IMR-90 (cell line): ENCODE data around the gene CYP4F22. TPM values are rescaled to one million over a fixed set of nuclear protein-coding genes. Genes with fewer than 3 reads are reported as not detected.

ENCODE experiments used
- ATAC-seq: fragments of 200-7000 bp; cut with Tn5 transposase; 2 replicates; pipeline ENCODE4 v1.9.1; 2020; ENCODE audit warnings: low read depth, mild to moderate bottlenecking, moderate library complexity
- BruUV-seq: library from RNA; stranded (reverse); fragments of 400-500 nt; replicated peaks from 2 replicates; lab custom pipeline; 2021; lab: Mats Ljungman, UMichigan
- CTCF ChIA-PET: fragments of 300-600 bp; formaldehyde crosslinking; extraction: SDS; loops from one replicate; lab custom pipeline; 2021; ENCODE audit warnings: antibody characterized with exemption; lab: Yijun Ruan, JAX
- POLR2A ChIA-PET: fragments of 300-600 bp; sonication (Branson Sonifier 250); formaldehyde crosslinking; loops from one replicate; lab custom pipeline; 2022; ENCODE audit warnings: antibody characterized with exemption; ENCODE audit not compliant: unreplicated experiment; lab: Charles Lee
- DNase-seq: peaks from one replicate; pipeline ENCODE4 v3.0.0; 2013
- H2AFZ ChIP-seq: replicated peaks from 2 replicates; pipeline ENCODE3; 2013; ENCODE audit warnings: low read length, mild to moderate bottlenecking; ENCODE audit not compliant: poor library complexity
- H2AK5ac ChIP-seq: 2 replicates; pipeline ENCODE4 v1.6.1; 2013; ENCODE audit warnings: low read depth, low read length, inconsistent platforms
- H2AK9ac ChIP-seq: replicated peaks from 2 replicates; pipeline ENCODE3; 2013; ENCODE audit warnings: mild to moderate bottlenecking, low read depth, low read length, moderate library complexity; ENCODE audit not compliant: poor library complexity
- H2BK120ac ChIP-seq: 2 replicates; pipeline ENCODE4 v1.6.1; 2013; ENCODE audit warnings: low read depth, low read length, inconsistent platforms
- H2BK15ac ChIP-seq: 3 replicates; pipeline ENCODE4 v1.6.1; 2013; ENCODE audit warnings: low read depth, low read length, inconsistent platforms
- H2BK20ac ChIP-seq: 2 replicates; pipeline ENCODE4 v1.6.1; 2013; ENCODE audit warnings: low read depth, mild to moderate bottlenecking, inconsistent platforms, low read length, moderate library complexity
- H2BK5ac ChIP-seq: 2 replicates; pipeline ENCODE4 v1.6.1; 2013; ENCODE audit warnings: mild to moderate bottlenecking, low read depth, low read length, inconsistent platforms; ENCODE audit not compliant: poor library complexity, severe bottlenecking
- H3K14ac ChIP-seq: replicated peaks from 2 replicates; pipeline ENCODE4 v1.6.1; 2013; ENCODE audit warnings: low read depth, low read length, inconsistent platforms
- H3K18ac ChIP-seq: 2 replicates; pipeline ENCODE4 v1.6.1; 2013; ENCODE audit warnings: low read depth, low read length, control low read depth
- H3K23ac ChIP-seq: 2 replicates; pipeline ENCODE4 v1.6.1; 2013; ENCODE audit warnings: low read depth, low read length, inconsistent platforms
- H3K27ac ChIP-seq: 2 replicates; pipeline ENCODE4 v1.5.1; 2013; ENCODE audit warnings: mild to moderate bottlenecking, control low read depth, low read length; ENCODE audit not compliant: insufficient read depth
- H3K27me3 ChIP-seq: 2 replicates; pipeline ENCODE4 v1.6.1; 2013; ENCODE audit warnings: low read length; ENCODE audit not compliant: control insufficient read depth, insufficient read depth
- H3K36me3 ChIP-seq: 2 replicates; pipeline ENCODE4 v1.6.1; 2013; ENCODE audit warnings: low read length, mixed read lengths; ENCODE audit not compliant: control insufficient read depth, insufficient read depth
- H3K4ac ChIP-seq: 2 replicates; pipeline ENCODE4 v1.6.1; 2013; ENCODE audit warnings: low read depth, low read length, inconsistent platforms
- H3K4me1 ChIP-seq: 2 replicates; pipeline ENCODE4 v1.6.1; 2013; ENCODE audit warnings: low read length, mixed read lengths; ENCODE audit not compliant: control insufficient read depth, insufficient read depth
- H3K4me2 ChIP-seq: 2 replicates; pipeline ENCODE4 v1.6.1; 2013; ENCODE audit warnings: low read depth, mild to moderate bottlenecking, control low read depth, low read length, moderate library complexity
- H3K4me3 ChIP-seq: 2 replicates; pipeline ENCODE4 v1.5.1; 2013; ENCODE audit warnings: low read depth, mild to moderate bottlenecking, control low read depth, low read length, moderate library complexity; ENCODE audit not compliant: insufficient read depth
- H3K56ac ChIP-seq: 2 replicates; pipeline ENCODE4 v1.6.1; 2013; ENCODE audit warnings: low read length, inconsistent platforms; ENCODE audit not compliant: insufficient read depth; ENCODE audit errors: extremely low read depth
- H3K79me1 ChIP-seq, 2 experiments: 2 replicates each; pipeline ENCODE4 v1.6.1; 2013; ENCODE audit warnings: low read length in 2 of 2, inconsistent platforms in 1 of 2, low read depth in 1 of 2
- H3K9ac ChIP-seq: 2 replicates; pipeline ENCODE4 v1.6.1; 2013; ENCODE audit warnings: low read depth, low read length, control low read depth
- H3K9me1 ChIP-seq: 2 replicates; pipeline ENCODE4 v1.6.1; 2013; ENCODE audit warnings: low read length, inconsistent platforms; ENCODE audit not compliant: insufficient read depth
- H3K9me3 ChIP-seq: 2 replicates; pipeline ENCODE4 v1.6.1; 2013; ENCODE audit warnings: low read length; ENCODE audit not compliant: control insufficient read depth, insufficient read depth
- H4K20me1 ChIP-seq: 2 replicates; pipeline ENCODE4 v1.6.1; 2013; ENCODE audit warnings: low read length, inconsistent platforms; ENCODE audit not compliant: insufficient read depth
- H4K5ac ChIP-seq: 2 replicates; pipeline ENCODE4 v1.6.1; 2013; ENCODE audit warnings: mild to moderate bottlenecking, low read depth, low read length, control low read depth
- H4K8ac ChIP-seq, 2 experiments: 2 replicates each; pipeline ENCODE4 v1.6.1; 2013; ENCODE audit warnings: low read depth in 2 of 2, low read length in 2 of 2, control low read depth in 1 of 2, inconsistent platforms in 1 of 2
- H4K91ac ChIP-seq: 2 replicates; pipeline ENCODE4 v1.6.1; 2013; ENCODE audit warnings: low read depth, low read length, inconsistent platforms; ENCODE audit not compliant: insufficient read depth
- CEBPB ChIP-seq: IDR thresholded peaks from 2 replicates; pipeline ENCODE4 v1.6.1; 2012; ENCODE audit warnings: low read depth, low read length, improper control_type of control experiment
- MAZ ChIP-seq: IDR thresholded peaks from 2 replicates; pipeline ENCODE4 v1.6.1; 2012; ENCODE audit warnings: low read depth, mild to moderate bottlenecking, low read length, improper control_type of control experiment, moderate library complexity, borderline replicate concordance
- POLR2A ChIP-seq: IDR thresholded peaks from 2 replicates; pipeline ENCODE4 v1.6.1; 2012; ENCODE audit warnings: mild to moderate bottlenecking, low read depth, low read length
- RCOR1 ChIP-seq: IDR thresholded peaks from 2 replicates; pipeline ENCODE4 v1.6.1; 2012; ENCODE audit warnings: mild to moderate bottlenecking, low read length, improper control_type of control experiment; ENCODE audit not compliant: insufficient replicate concordance
- WGBS, 2 experiments: methylation state at CpG; one replicate each; pipeline versions ENCODE4 v1.1.5 to v1.1.7; 2013; ENCODE audit warnings: missing lambda C conversion rate in 2 of 2; ENCODE audit not compliant: insufficient read length in 1 of 2; ENCODE audit errors: extremely low coverage in 2 of 2; 5-methylcytosine and 5-hydroxymethylcytosine counted together
- dilution Hi-C: fragments of 300-500 bp; cut with HindIII; formaldehyde crosslinking; loops from one replicate; pipeline ENCODE4 v1.14.3; 2018; ENCODE audit warnings: low sequenced_read_pairs; ENCODE audit not compliant: unreplicated experiment
- in situ Hi-C: fragments of 300-500 bp; cut with MboI; formaldehyde crosslinking; loops from 3 replicates; pipeline ENCODE4 v1.14.3; 2019; ENCODE audit warnings: low sequenced_read_pairs, inconsistent platforms, mixed read lengths
- intact Hi-C: fragments of 100-400 bp; cut with micrococcal nuclease; formaldehyde crosslinking; loops from 2 replicates; pipeline ENCODE4 v1.10.0; 2022
- polyA plus RNA-seq, 3 experiments: library from polyadenylated mRNA; depleted of rRNA; stranded (reverse); fragments of >200 nt; gene quantifications; 2 replicates each; pipeline ENCODE4 v1.2.3, GENCODE V29; 2012; ENCODE audit warnings: low replicate concordance in 1 of 3
- total RNA-seq: library from RNA; depleted of rRNA; stranded (reverse); fragments of >200 nt; gene quantifications from 2 replicates; pipeline ENCODE4 v1.2.3, GENCODE V29; 2012
- TF ChIP-seq, protein P1 (sequence below): fragments of 150-350 bp; IDR thresholded peaks from 2 replicates; pipeline ENCODE4 v1.6.1; 2017; ENCODE audit warnings: mild to moderate bottlenecking, antibody characterized with exemption, low read length, low read depth

The CYP4F22 gene
- total and polyA plus RNA-seq, 2 of the 4 experiments (the other 2 are of a cell fraction) = not detected

DNA sequence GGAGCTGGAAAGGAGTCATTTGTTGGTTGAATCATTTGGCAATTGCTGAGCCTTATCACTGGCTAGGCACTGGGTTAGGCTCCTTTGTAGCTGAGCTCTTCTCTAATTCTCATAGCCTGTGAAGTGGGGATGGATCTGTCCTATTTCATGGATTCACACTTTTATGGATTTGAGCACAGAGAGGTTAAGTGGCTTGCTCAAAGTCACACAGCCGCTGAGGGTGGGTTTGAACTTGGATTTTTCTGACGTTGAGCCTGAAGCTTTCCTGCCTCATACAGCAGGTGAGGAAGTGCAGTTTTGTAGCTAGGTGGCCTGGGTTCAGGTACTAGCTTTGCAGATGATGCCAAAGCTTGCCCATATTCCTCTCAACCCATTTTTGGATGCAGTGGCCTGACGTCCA, 19.4 kb downstream of the CYP4F22 start:
- no peak overlapping the region for H2BK120ac ChIP-seq

More for the DNA sequence above, 19.4 kb downstream of the CYP4F22 start:
- no peak for TF ChIP-seq MAZ
- TF ChIP-seq, protein P1, sequence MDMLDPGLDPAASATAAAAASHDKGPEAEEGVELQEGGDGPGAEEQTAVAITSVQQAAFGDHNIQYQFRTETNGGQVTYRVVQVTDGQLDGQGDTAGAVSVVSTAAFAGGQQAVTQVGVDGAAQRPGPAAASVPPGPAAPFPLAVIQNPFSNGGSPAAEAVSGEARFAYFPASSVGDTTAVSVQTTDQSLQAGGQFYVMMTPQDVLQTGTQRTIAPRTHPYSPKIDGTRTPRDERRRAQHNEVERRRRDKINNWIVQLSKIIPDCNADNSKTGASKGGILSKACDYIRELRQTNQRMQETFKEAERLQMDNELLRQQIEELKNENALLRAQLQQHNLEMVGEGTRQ = no peak
- no peak for TF ChIP-seq POLR2A
- TF ChIP-seq RCOR1 = no peak
- TF ChIP-seq CEBPB = no peak
- ATAC-seq (no peak), DNase-seq (no peak)
- Histone ChIP-seq H3K56ac (no peak overlapping the region), H3K4me2 (no peak overlapping the region), H3K23ac (no peak overlapping the region), H3K14ac (no peak overlapping the region), H3K36me3 (no peaks in the 10 kb centered on the region), H3K4me3 (no peak overlapping the region), H2BK5ac (no peak overlapping the region), H2AK9ac (no peak overlapping the region), H3K9ac (no peak overlapping the region), H4K8ac (no peak overlapping the region), H3K9me1 (no peaks in the 10 kb centered on the region), H2BK15ac (no peak overlapping the region), H2AFZ (no peak overlapping the region), H4K20me1 (no peaks in the 10 kb centered on the region), H2BK20ac (no peak overlapping the region), H3K18ac (no peak overlapping the region), H3K27me3 (no peaks in the 10 kb centered on the region), H2AK5ac (no peak overlapping the region), H3K79me1 (no peaks in the 10 kb centered on the region), H3K9me3 (no peaks in the 10 kb centered on the region), H3K4me1 (no peaks in the 10 kb centered on the region), H3K4ac (no peak overlapping the region), H3K27ac (no peak overlapping the region), H4K91ac (no peak overlapping the region), H4K5ac (no peak overlapping the region)
- in situ Hi-C loops = no loop called here
- intact Hi-C loops = no loop called here
- CTCF ChIA-PET = no interaction called here
- POLR2A ChIA-PET = no interaction called here
- no TSS peak for BruUV-seq
- dilution Hi-C loops = no loop called here
- WGBS, 2 experiments = 40% methylated on average over 2 of the region's 3 CpGs; no CpG with 5 or more reads in 1 of the 2 experiments
